A549 (cell line): ENCODE results near the gene PSME3. TPM values are rescaled to one million over a fixed set of nuclear protein-coding genes. Genes with fewer than 3 reads are reported as not detected.
"Not testable (repeated sequence)": the region's sequence is repeated elsewhere in the genome, so short reads cannot be mapped to it uniquely, and the experiment has no call there.

ENCODE experiments used
- ATAC-seq, 2 experiments: fragments of 200-7000 bp in 1 of 2; fragments of >200 bp in 1 of 2; cut with Nextera tagmentation in 1 of 2; cut with Tn5 transposase in 1 of 2; 3 replicates each; pipeline versions ENCODE4 v1.8.0 to v1.9.1; 2018 to 2020; ENCODE audit warnings: mild to moderate bottlenecking in 1 of 2, moderate library complexity in 1 of 2
- CTCF ChIA-PET: fragments of 300-600 bp; sonication (Branson Sonifier 250); formaldehyde crosslinking; extraction: SDS; loops from one replicate; lab custom pipeline; 2021; ENCODE audit warnings: antibody characterized with exemption, inconsistent platforms; lab: Yijun Ruan, JAX
- POLR2A ChIA-PET: fragments of 350-600 bp; formaldehyde crosslinking; extraction: SDS; loops from one replicate; lab custom pipeline; 2021; ENCODE audit warnings: antibody characterized with exemption, inconsistent platforms; lab: Yijun Ruan, JAX
- DNase-seq, 2 experiments: peaks; one replicate each; pipeline versions ENCODE4 v3.0.0 to v3.0.0-alpha.2; 2011 to 2016; ENCODE audit warnings: low read depth in 1 of 2, low spot score in 1 of 2
- FAIRE-seq: peaks from 2 replicates; lab custom pipeline; 2011; peaks lifted over from hg19 to GRCh38; lab: Jason Lieb, UNC
- H3K27ac ChIP-seq, 2 experiments: fragments of >200 bp; sonication (Bioruptor Twin); formaldehyde crosslinking; 3 replicates each; pipeline ENCODE4 v1.5.1; 2016 to 2017
- H3K4me1 ChIP-seq: fragments of >200 bp; sonication (Bioruptor Twin); formaldehyde crosslinking; 3 replicates; pipeline ENCODE4 v1.6.1; 2016
- H3K4me2 ChIP-seq: fragments of >200 bp; sonication (Bioruptor Twin); formaldehyde crosslinking; 3 replicates; pipeline ENCODE4 v1.6.1; 2016
- H3K4me3 ChIP-seq: fragments of >200 bp; sonication (Bioruptor Twin); formaldehyde crosslinking; 3 replicates; pipeline ENCODE4 v1.5.1; 2016
- H3K9me3 ChIP-seq: fragments of >200 bp; sonication (Bioruptor Twin); formaldehyde crosslinking; 3 replicates; pipeline ENCODE4 v1.6.1; 2016
- CBX2 ChIP-seq: fragments of 200-600 bp; sonication (generic); IDR thresholded peaks from 2 replicates; pipeline ENCODE4 v1.6.1; 2016; ENCODE audit warnings: low read depth, mild to moderate bottlenecking, borderline replicate concordance
- CEBPB ChIP-seq, 2 experiments: fragments of >200 bp in 1 of 2; sonication (Bioruptor Twin) in 1 of 2; formaldehyde crosslinking in 1 of 2; IDR thresholded peaks; 2 replicates each; pipeline ENCODE4 v1.6.1; 2012 to 2016
- ESRRA ChIP-seq: fragments of 150-350 bp; IDR thresholded peaks from 2 replicates; pipeline ENCODE4 v1.6.1; 2014; ENCODE audit warnings: mild to moderate bottlenecking, low read length, borderline replicate concordance
- GATA3 ChIP-seq: IDR thresholded peaks from 2 replicates; pipeline ENCODE4 v1.6.1; 2012; ENCODE audit warnings: borderline replicate concordance
- HEYL ChIP-seq: fragments of 250-450 bp; sonication (Bioruptor Pico); IDR thresholded peaks from 2 replicates; pipeline ENCODE4 v1.8.0; 2021; ENCODE audit warnings: mild to moderate bottlenecking, moderate library complexity
- JUN ChIP-seq, 2 experiments: fragments of >200 bp; sonication (Bioruptor Twin); formaldehyde crosslinking; IDR thresholded peaks; 2 replicates in 1 of 2; 3 replicates in 1 of 2; pipeline ENCODE4 v1.6.1; 2016 to 2017
- JUNB ChIP-seq: fragments of >200 bp; sonication (Bioruptor Twin); formaldehyde crosslinking; IDR thresholded peaks from 2 replicates; pipeline ENCODE4 v1.6.1; 2016
- MAFK ChIP-seq: fragments of 450-650 bp; IDR thresholded peaks from 2 replicates; pipeline ENCODE4 v1.6.1; 2014; ENCODE audit not compliant: partially characterized antibody
- MAZ ChIP-seq: fragments of 150-350 bp; IDR thresholded peaks from 2 replicates; pipeline ENCODE4 v1.6.1; 2014; ENCODE audit warnings: antibody characterized with exemption, low read depth, low read length, borderline replicate concordance
- RCOR1 ChIP-seq: fragments of 150-350 bp; IDR thresholded peaks from 2 replicates; pipeline ENCODE4 v1.6.1; 2014; ENCODE audit warnings: antibody characterized with exemption, low read length, low read depth
- RNF2 ChIP-seq: fragments of 200-600 bp; sonication (generic); IDR thresholded peaks from 2 replicates; pipeline ENCODE4 v1.6.1; 2016; ENCODE audit warnings: low read depth, mild to moderate bottlenecking, antibody characterized with exemption, moderate library complexity, borderline replicate concordance
- SREBF2 ChIP-seq: fragments of 450-650 bp; IDR thresholded peaks from 2 replicates; pipeline ENCODE4 v1.6.1; 2014; ENCODE audit warnings: mild to moderate bottlenecking, moderate library complexity
- ZFP36 ChIP-seq: fragments of 450-650 bp; IDR thresholded peaks from 2 replicates; pipeline ENCODE4 v1.6.1; 2014; ENCODE audit warnings: borderline replicate concordance; ENCODE audit not compliant: partially characterized antibody
- WGBS: methylation state at CpG from one replicate; pipeline ENCODE4 v1.1.6; 2017; ENCODE audit errors: missing lambda C conversion rate; 5-methylcytosine and 5-hydroxymethylcytosine counted together
- polyA plus RNA-seq, 4 experiments: library from polyadenylated mRNA; depleted of rRNA in 3 of 4; stranded (reverse); fragments of >200 nt; fragmentation: RNase III in 1 of 4; extraction: RNeasy Plus Mini Kit Qiagen cat#74134 plus additional on column Dnase treatment in 1 of 4; gene quantifications; 2 replicates in 3 of 4; 3 replicates in 1 of 4; pipeline ENCODE4 v1.2.3, GENCODE V29; 2011 to 2017
- TF ChIP-seq, protein P1 (sequence below): fragments of 250-450 bp; sonication (Bioruptor Pico); IDR thresholded peaks from 2 replicates; pipeline ENCODE4 v1.5.0; 2021; ENCODE audit warnings: mild to moderate bottlenecking, moderate library complexity, borderline replicate concordance

PSME3 gene
- polyA plus RNA-seq, 2 of the 4 experiments (the other 2 are of a cell fraction), result 223 to 257 TPM

DNA sequence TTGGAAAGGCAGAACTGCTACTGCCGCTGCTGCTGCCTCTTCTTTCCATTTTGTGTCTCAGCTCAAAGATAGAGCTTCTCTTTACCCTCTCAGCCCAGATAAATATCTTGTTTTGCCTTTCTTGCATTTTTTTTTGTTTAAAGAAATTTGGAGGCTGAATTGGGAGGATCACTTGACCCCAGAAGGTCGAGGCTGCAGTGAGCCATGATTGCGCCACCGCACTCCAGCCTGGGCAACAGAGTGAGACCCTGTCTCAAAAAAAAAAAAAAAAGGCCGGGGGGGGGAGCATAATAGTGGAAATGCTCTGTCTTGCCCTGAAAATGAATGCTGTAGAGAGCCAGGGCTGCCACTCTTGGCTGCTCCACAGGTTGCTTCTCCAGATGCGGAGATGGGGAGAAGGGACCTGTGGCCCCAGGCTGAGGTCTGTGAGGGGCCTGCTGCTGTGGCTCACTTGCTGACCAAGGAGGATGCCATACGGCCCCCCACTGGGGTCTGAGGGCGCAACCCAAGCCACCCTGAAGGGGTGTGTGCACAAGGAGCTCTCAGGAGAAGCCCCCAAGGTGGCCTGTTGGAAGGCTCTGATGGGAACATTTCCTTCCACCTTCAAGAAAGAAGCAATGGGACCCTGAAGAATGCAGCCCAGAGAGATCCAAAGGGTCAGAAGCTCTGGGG is 45.9 kb downstream of the PSME3 start:
- Histone ChIP-seq H3K9me3 (no peaks in the 10 kb centered on the region), H3K4me3 (no peak overlapping the region), H3K4me1 (no peaks in the 10 kb centered on the region), H3K27ac (no peak overlapping the region), H3K4me2 (no peak overlapping the region)
- 61% methylated on average over 8 of the region's 8 CpGs for WGBS
- TF ChIP-seq CEBPB (IDR thresholded peaks at IDR 0.05), result peak; percentile 30 to 44; a peak in 3 of 4 replicates
- peak; percentile 13 for TF ChIP-seq MAFK
- no peak for TF ChIP-seq GATA3
- ChIA-PET CTCF (interaction anchor here (0.6 to 3.9 kb wide), 7 partner anchors 12 to 119 kb away, joined by 3 to 22 read pairs (median 3); partner anchors contain the start of genes AOC2 and RPL27), POLR2A (no interaction called here)
- ATAC-seq (no peak), FAIRE-seq (no peak), DNase-seq (no peak)

GRCh38 chr17:42879596-42879985 is 46.4 kb downstream of the PSME3 start:
- H3K9me3 ChIP-seq, result no peaks in the 10 kb centered on the region
- ChIA-PET POLR2A (no interaction called here), CTCF (interaction anchor here (0.6 to 3.9 kb wide), 4 partner anchors 15 to 59 kb away, joined by 3 to 22 read pairs (median 11); partner anchors contain the start of gene AOC2)
- no peak overlapping the region for H3K4me3 ChIP-seq
- H3K27ac ChIP-seq, result no peak overlapping the region
- ATAC-seq, result peak in 1 of 2 experiments; percentile 18; a peak in 2 of 6 replicates
- H3K4me2 ChIP-seq, result no peak overlapping the region
- FAIRE-seq, result no peak
- no peaks in the 10 kb centered on the region for H3K4me1 ChIP-seq
- DNase-seq, result no peak
- TF ChIP-seq, protein P1, sequence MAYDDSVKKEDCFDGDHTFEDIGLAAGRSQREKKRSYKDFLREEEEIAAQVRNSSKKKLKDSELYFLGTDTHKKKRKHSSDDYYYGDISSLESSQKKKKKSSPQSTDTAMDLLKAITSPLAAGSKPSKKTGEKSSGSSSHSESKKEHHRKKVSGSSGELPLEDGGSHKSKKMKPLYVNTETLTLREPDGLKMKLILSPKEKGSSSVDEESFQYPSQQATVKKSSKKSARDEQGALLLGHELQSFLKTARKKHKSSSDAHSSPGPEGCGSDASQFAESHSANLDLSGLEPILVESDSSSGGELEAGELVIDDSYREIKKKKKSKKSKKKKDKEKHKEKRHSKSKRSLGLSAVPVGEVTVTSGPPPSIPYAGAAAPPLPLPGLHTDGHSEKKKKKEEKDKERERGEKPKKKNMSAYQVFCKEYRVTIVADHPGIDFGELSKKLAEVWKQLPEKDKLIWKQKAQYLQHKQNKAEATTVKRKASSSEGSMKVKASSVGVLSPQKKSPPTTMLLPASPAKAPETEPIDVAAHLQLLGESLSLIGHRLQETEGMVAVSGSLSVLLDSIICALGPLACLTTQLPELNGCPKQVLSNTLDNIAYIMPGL (CRISPR knock-in tag), result no peak
- TF ChIP-seq JUN (IDR thresholded peaks at IDR 0.05), result no peak
- TF ChIP-seq ZFP36, result no peak
- no peak for TF ChIP-seq RNF2
- no peak for TF ChIP-seq MAZ
- no peak for TF ChIP-seq SREBF2
- no peak for TF ChIP-seq RCOR1
- TF ChIP-seq ESRRA, result no peak
- TF ChIP-seq JUNB, result no peak
- TF ChIP-seq CBX2, result no peak
- 54% methylated on average over 6 of the region's 6 CpGs for WGBS

GRCh38 chr17:42880776-42881310 is 47.6 kb downstream of the PSME3 start:
- FAIRE-seq (no peak), DNase-seq (no peak), ATAC-seq (no peak)
- ChIA-PET CTCF (interaction anchor here (1.1 to 3.9 kb wide), 5 partner anchors 13 to 118 kb away, joined by 3 to 22 read pairs (median 5); partner anchors contain the start of gene AOC2), POLR2A (no interaction called here)
- Histone ChIP-seq H3K27ac (no peak overlapping the region), H3K4me3 (no peak overlapping the region), H3K9me3 (no peaks in the 10 kb centered on the region), H3K4me1 (no peaks in the 10 kb centered on the region), H3K4me2 (no peak overlapping the region)
- no peak for TF ChIP-seq HEYL (CRISPR knock-in tag)
- 67% methylated on average over 5 of the region's 5 CpGs for WGBS

DNA sequence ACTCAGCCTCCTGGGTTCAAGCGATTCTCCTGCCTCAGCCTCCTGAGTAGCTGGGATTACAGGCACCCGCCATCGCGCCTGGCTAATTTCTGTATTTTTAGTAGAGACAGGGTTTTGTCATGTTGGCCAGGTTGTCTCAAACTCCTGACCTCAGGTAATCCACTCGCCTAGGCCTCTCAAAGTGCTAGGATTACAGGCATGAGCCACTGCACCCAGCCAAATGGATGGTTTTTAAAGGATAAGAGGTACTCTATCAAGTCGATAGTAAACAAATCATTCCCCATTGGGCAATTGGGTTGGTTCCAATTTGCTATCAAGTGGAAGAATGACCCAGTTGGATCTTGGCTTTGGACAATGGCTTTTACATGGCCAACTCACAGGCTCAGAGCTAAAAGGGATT is 48.5 kb downstream of the PSME3 start:
- H3K27ac ChIP-seq, H3K4me1 ChIP-seq, H3K9me3 ChIP-seq, DNase-seq, ATAC-seq, POLR2A ChIA-PET, H3K4me2 ChIP-seq, FAIRE-seq, H3K4me3 ChIP-seq: not testable (repeated sequence)
- 80% methylated on average over 6 of the region's 6 CpGs for WGBS
- CTCF ChIA-PET, result interaction anchor here (0.6 to 3.5 kb wide), 5 partner anchors 8 to 642 kb away, joined by 3 to 18 read pairs (median 5); no protein-coding TSS in a partner anchor
